ENCODE measurements around the gene ATP6V0A1. TPM values are rescaled to one million over a fixed set of nuclear protein-coding genes. Genes with fewer than 3 reads are reported as not detected.
A peak's percentile ranks its signal among the peaks of the same experiment; 100 is the strongest.

ATP6V0A1 gene
- total RNA-seq, 3 donors from 2014 or later = 53.1 to 74.5 (median 60.0) TPM

DNA sequence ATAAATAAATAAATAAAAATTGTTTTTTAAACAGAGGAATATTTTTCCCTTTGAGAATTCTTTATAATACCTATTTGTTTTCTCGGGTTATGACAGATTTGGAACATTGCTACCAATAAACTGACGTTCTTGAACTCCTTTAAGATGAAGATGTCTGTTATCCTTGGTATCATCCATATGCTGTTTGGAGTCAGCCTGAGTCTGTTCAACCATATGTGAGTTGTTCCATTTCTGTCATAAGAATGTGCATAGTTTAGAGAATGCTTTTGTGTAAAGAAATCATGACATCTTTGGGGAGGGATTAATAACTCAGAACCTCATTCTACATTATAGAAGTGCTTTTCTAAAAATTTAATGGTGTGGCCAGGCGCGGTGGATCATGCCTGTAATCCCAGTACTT lies 40.1 kb downstream of the ATP6V0A1 start:
- H3K4me3 ChIP-seq = no peak overlapping the region
- no peak for DNase-seq (ENCODE audit: low spot score in 2 of 2)
- no peak for TF ChIP-seq POLR2A (IDR thresholded peaks at IDR 0.05)
- no peak for TF ChIP-seq POLR2AphosphoS5 (IDR thresholded peaks at IDR 0.05)
- TF ChIP-seq CTCF (IDR thresholded peaks at IDR 0.05) = no peak
- intact Hi-C loops (cut with DNase I; ENCODE audit: low total_unique reads) = no loop called here
- no peaks in the 10 kb centered on the region for H3K4me1 ChIP-seq
- H3K36me3 ChIP-seq = peaks cover 7% of the 10 kb centered on the region
- H3K27me3 ChIP-seq = no peaks in the 10 kb centered on the region
- no peak overlapping the region for H3K27ac ChIP-seq
- no peaks in the 10 kb centered on the region for H3K9me3 ChIP-seq

DNA sequence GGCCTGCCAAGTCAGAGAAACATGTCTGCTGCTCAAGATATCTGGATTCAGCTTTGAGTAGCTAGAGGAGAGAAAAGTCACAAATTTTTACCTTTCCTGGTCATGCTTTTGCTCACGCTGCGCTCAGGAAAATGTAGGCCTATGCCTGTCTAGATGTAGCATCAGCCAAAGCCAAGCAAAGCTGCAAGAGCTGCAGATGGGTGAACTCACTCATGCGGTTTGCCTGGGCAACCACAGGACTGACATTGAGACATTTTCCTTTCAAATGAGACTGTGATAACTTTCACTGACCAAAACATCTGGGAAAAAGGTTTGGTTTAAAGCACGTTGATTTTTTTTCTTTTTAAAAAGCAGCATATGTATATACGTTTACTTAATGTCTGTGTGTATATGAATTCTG lies 43.4 kb downstream of the ATP6V0A1 start:
- H3K36me3 ChIP-seq = peaks cover 7% of the 10 kb centered on the region
- TF ChIP-seq POLR2A (IDR thresholded peaks at IDR 0.05) = no peak
- no peak for TF ChIP-seq POLR2AphosphoS5 (IDR thresholded peaks at IDR 0.05)
- no peak for TF ChIP-seq CTCF (IDR thresholded peaks at IDR 0.05)
- H3K27ac ChIP-seq = no peak overlapping the region
- H3K27me3 ChIP-seq = no peaks in the 10 kb centered on the region
- no peaks in the 10 kb centered on the region for H3K9me3 ChIP-seq
- no peak overlapping the region for H3K4me3 ChIP-seq
- intact Hi-C loops (cut with DNase I; ENCODE audit: low total_unique reads) = no loop called here
- no peak for DNase-seq (ENCODE audit: low spot score in 2 of 2)
- no peaks in the 10 kb centered on the region for H3K4me1 ChIP-seq

DNA sequence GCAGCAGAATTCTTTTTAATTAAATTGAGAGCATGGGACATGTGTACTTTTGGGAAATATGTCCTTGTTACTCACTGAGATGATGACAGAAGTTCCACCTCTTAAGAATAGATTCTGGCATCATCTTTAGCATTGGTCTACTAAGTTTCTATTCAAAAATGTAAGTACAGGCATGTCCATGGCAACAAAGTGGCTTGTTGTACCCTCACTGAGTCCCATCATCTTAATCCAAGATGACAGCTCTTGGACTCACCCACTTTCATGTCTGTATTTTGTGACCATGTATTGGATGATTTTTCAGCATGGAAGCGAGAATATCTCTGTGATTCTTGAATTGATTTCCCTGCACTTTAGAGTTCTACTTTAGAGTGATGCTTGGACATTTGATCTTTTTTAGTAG lies 44.2 kb downstream of the ATP6V0A1 start:
- intact Hi-C loops (cut with DNase I; ENCODE audit: low total_unique reads) = no loop called here
- H3K36me3 ChIP-seq = peaks cover 7% of the 10 kb centered on the region
- H3K27me3 ChIP-seq = no peaks in the 10 kb centered on the region

GRCh38 chr17:42507671-42508070 lies 49.0 kb downstream of the ATP6V0A1 start:
- DNase-seq (ENCODE audit: low spot score in 2 of 2) = no peak
- Histone ChIP-seq H3K9me3 (no peaks in the 10 kb centered on the region), H3K36me3 (peaks cover 4% of the 10 kb centered on the region), H3K27ac (no peak overlapping the region), H3K4me1 (no peaks in the 10 kb centered on the region), H3K27me3 (no peaks in the 10 kb centered on the region), H3K4me3 (no peak overlapping the region)
- TF ChIP-seq POLR2AphosphoS5 (IDR thresholded peaks at IDR 0.05) (no peak), CTCF (IDR thresholded peaks at IDR 0.05) (no peak), POLR2A (IDR thresholded peaks at IDR 0.05) (no peak)
- intact Hi-C loops (cut with DNase I; ENCODE audit: low total_unique reads) = no loop called here

More for the DNA sequence above, 44.2 kb downstream of the ATP6V0A1 start:
- Histone ChIP-seq H3K27ac (no peak overlapping the region), H3K4me3 (no peak overlapping the region), H3K4me1 (no peaks in the 10 kb centered on the region), H3K9me3 (no peaks in the 10 kb centered on the region)
- TF ChIP-seq CTCF (IDR thresholded peaks at IDR 0.05) = no peak
- TF ChIP-seq POLR2A (IDR thresholded peaks at IDR 0.05) = no peak
- no peak for TF ChIP-seq POLR2AphosphoS5 (IDR thresholded peaks at IDR 0.05)
- no peak for DNase-seq (ENCODE audit: low spot score in 2 of 2)

DNA sequence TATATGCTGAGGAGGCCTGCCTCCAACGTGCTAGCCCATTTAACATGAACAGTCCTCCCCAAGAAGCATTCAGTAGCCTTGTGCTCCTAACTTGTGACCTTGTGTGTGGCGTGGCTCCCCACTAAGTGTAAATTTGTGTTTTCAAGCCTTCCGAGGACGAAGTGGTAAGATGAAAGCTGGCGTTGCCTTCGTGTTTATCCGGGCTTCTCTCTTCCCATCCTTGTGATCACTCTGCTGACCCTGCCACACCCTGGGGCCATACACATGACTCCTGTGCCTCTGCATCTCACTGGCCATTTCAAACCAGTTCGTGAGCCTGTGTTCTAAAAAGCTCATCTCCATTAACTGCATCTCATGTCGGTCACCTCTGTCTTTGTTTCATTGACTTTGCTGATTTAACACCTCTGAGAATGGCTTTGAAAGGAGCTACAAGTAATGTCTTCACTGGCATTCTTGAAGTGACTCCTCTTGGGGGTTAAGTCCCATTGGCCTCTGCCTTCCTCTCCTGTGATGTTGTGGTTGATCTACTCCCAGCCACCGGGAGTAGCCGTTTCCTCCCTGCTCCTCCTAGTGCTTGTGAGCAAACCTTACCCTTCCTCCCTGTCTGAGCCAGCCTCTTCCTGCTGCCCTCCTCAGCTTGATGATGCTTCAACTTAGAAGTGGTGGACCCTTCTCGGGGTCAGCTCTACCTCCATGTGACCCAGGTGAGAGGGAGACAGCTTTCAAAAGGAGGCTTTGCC lies 49.9 kb downstream of the ATP6V0A1 start:
- intact Hi-C loops (cut with DNase I; ENCODE audit: low total_unique reads) = no loop called here
- Histone ChIP-seq H3K27ac (peak overlapping the region; percentile 14 to 62), H3K4me1 (no peaks in the 10 kb centered on the region), H3K36me3 (no peaks in the 10 kb centered on the region), H3K4me3 (no peak overlapping the region), H3K9me3 (no peaks in the 10 kb centered on the region), H3K27me3 (no peaks in the 10 kb centered on the region)
- DNase-seq (ENCODE audit: low spot score in 2 of 2) = no peak
- TF ChIP-seq CTCF (IDR thresholded peaks at IDR 0.05) (no peak), POLR2AphosphoS5 (IDR thresholded peaks at IDR 0.05) (no peak), POLR2A (IDR thresholded peaks at IDR 0.05) (no peak)
